Ammon's horn (tissue), 1 donor: ENCODE results near the gene TCERG1L.
A peak's percentile ranks its signal among the peaks of the same experiment; 100 is the strongest.

Source experiments
- DNase-seq: peaks from one replicate; pipeline ENCODE4 v3.0.0-alpha.2; 2016; ENCODE audit warnings: low spot score

Gene TCERG1L

GRCh38 chr10:131315344-131315743, 3.8 kb upstream of the TCERG1L start:
- no peak for DNase-seq

- DNase-seq = no peak
Measured at GRCh38 chr10:131314799-131315198, 3.3 kb upstream of the TCERG1L start.

- no peak for DNase-seq
Measured at GRCh38 chr10:131314148-131314547, 2.6 kb upstream of the TCERG1L start.

- DNase-seq = no peak
Measured at GRCh38 chr10:131313377-131313776, 1.9 kb upstream of the TCERG1L start.

GRCh38 chr10:131312478-131312836, 936 bp upstream of the TCERG1L start:
- no peak for DNase-seq

- no peak for DNase-seq
Measured at GRCh38 chr10:131311402-131311660, 190 bp downstream of the TCERG1L start.

GRCh38 chr10:131310551-131311401, 745 bp downstream of the TCERG1L start:
- DNase-seq = no peak

- DNase-seq = no peak
Measured at GRCh38 chr10:131310142-131310541, 1.4 kb downstream of the TCERG1L start.

GRCh38 chr10:131300508-131300907, 11.0 kb downstream of the TCERG1L start:
- no peak for DNase-seq

- DNase-seq = no peak
Measured at GRCh38 chr10:131290781-131291180, 20.7 kb downstream of the TCERG1L start.

- no peak for DNase-seq
Measured at GRCh38 chr10:131288648-131289047, 22.9 kb downstream of the TCERG1L start.

- no peak for DNase-seq
Measured at GRCh38 chr10:131282961-131283360, 28.6 kb downstream of the TCERG1L start.

GRCh38 chr10:131280101-131280500, 31.4 kb downstream of the TCERG1L start:
- no peak for DNase-seq

GRCh38 chr10:131279516-131279915, 32.0 kb downstream of the TCERG1L start:
- no peak for DNase-seq

GRCh38 chr10:131277969-131278368, 33.6 kb downstream of the TCERG1L start:
- no peak for DNase-seq

GRCh38 chr10:131277278-131277677, 34.2 kb downstream of the TCERG1L start:
- DNase-seq = no peak

GRCh38 chr10:131275691-131276090, 35.8 kb downstream of the TCERG1L start:
- DNase-seq = no peak

- DNase-seq = no peak
Measured at GRCh38 chr10:131274883-131275282, 36.6 kb downstream of the TCERG1L start.

GRCh38 chr10:131274133-131274880, 37.2 kb downstream of the TCERG1L start:
- no peak for DNase-seq

GRCh38 chr10:131273476-131273875, 38.0 kb downstream of the TCERG1L start:
- no peak for DNase-seq

GRCh38 chr10:131272897-131273451, 38.5 kb downstream of the TCERG1L start:
- DNase-seq = no peak

GRCh38 chr10:131271966-131272365, 39.6 kb downstream of the TCERG1L start:
- DNase-seq = no peak

GRCh38 chr10:131271195-131271880, 40.2 kb downstream of the TCERG1L start:
- DNase-seq = peak; percentile 25
